IMR-90 (cell line): Measurements from ENCODE around the gene BAZ2B. TPM values are rescaled to one million over a fixed set of nuclear protein-coding genes. Genes with fewer than 3 reads are reported as not detected.

Source experiments
- ATAC-seq: fragments of 200-7000 bp; cut with Tn5 transposase; 2 replicates; pipeline ENCODE4 v1.9.1; 2020; ENCODE audit warnings: low read depth, mild to moderate bottlenecking, moderate library complexity
- BruUV-seq: library from RNA; stranded (reverse); fragments of 400-500 nt; replicated peaks from 2 replicates; lab custom pipeline; 2021; lab: Mats Ljungman, UMichigan
- CTCF ChIA-PET: fragments of 300-600 bp; formaldehyde crosslinking; extraction: SDS; loops from one replicate; lab custom pipeline; 2021; ENCODE audit warnings: antibody characterized with exemption; lab: Yijun Ruan, JAX
- POLR2A ChIA-PET: fragments of 300-600 bp; sonication (Branson Sonifier 250); formaldehyde crosslinking; loops from one replicate; lab custom pipeline; 2022; ENCODE audit warnings: antibody characterized with exemption; ENCODE audit not compliant: unreplicated experiment; lab: Charles Lee
- DNase-seq: peaks from one replicate; pipeline ENCODE4 v3.0.0; 2013
- H2AFZ ChIP-seq: replicated peaks from 2 replicates; pipeline ENCODE3; 2013; ENCODE audit warnings: low read length, mild to moderate bottlenecking; ENCODE audit not compliant: poor library complexity
- H2AK5ac ChIP-seq: 2 replicates; pipeline ENCODE4 v1.6.1; 2013; ENCODE audit warnings: low read depth, low read length, inconsistent platforms
- H2AK9ac ChIP-seq: replicated peaks from 2 replicates; pipeline ENCODE3; 2013; ENCODE audit warnings: mild to moderate bottlenecking, low read depth, low read length, moderate library complexity; ENCODE audit not compliant: poor library complexity
- H2BK120ac ChIP-seq: 2 replicates; pipeline ENCODE4 v1.6.1; 2013; ENCODE audit warnings: low read depth, low read length, inconsistent platforms
- H2BK15ac ChIP-seq: 3 replicates; pipeline ENCODE4 v1.6.1; 2013; ENCODE audit warnings: low read depth, low read length, inconsistent platforms
- H2BK20ac ChIP-seq: 2 replicates; pipeline ENCODE4 v1.6.1; 2013; ENCODE audit warnings: low read depth, mild to moderate bottlenecking, inconsistent platforms, low read length, moderate library complexity
- H2BK5ac ChIP-seq: 2 replicates; pipeline ENCODE4 v1.6.1; 2013; ENCODE audit warnings: mild to moderate bottlenecking, low read depth, low read length, inconsistent platforms; ENCODE audit not compliant: poor library complexity, severe bottlenecking
- H3K14ac ChIP-seq: replicated peaks from 2 replicates; pipeline ENCODE4 v1.6.1; 2013; ENCODE audit warnings: low read depth, low read length, inconsistent platforms
- H3K18ac ChIP-seq: 2 replicates; pipeline ENCODE4 v1.6.1; 2013; ENCODE audit warnings: low read depth, low read length, control low read depth
- H3K23ac ChIP-seq: 2 replicates; pipeline ENCODE4 v1.6.1; 2013; ENCODE audit warnings: low read depth, low read length, inconsistent platforms
- H3K27ac ChIP-seq: 2 replicates; pipeline ENCODE4 v1.5.1; 2013; ENCODE audit warnings: mild to moderate bottlenecking, control low read depth, low read length; ENCODE audit not compliant: insufficient read depth
- H3K27me3 ChIP-seq: 2 replicates; pipeline ENCODE4 v1.6.1; 2013; ENCODE audit warnings: low read length; ENCODE audit not compliant: control insufficient read depth, insufficient read depth
- H3K36me3 ChIP-seq: 2 replicates; pipeline ENCODE4 v1.6.1; 2013; ENCODE audit warnings: low read length, mixed read lengths; ENCODE audit not compliant: control insufficient read depth, insufficient read depth
- H3K4ac ChIP-seq: 2 replicates; pipeline ENCODE4 v1.6.1; 2013; ENCODE audit warnings: low read depth, low read length, inconsistent platforms
- H3K4me1 ChIP-seq: 2 replicates; pipeline ENCODE4 v1.6.1; 2013; ENCODE audit warnings: low read length, mixed read lengths; ENCODE audit not compliant: control insufficient read depth, insufficient read depth
- H3K4me2 ChIP-seq: 2 replicates; pipeline ENCODE4 v1.6.1; 2013; ENCODE audit warnings: low read depth, mild to moderate bottlenecking, control low read depth, low read length, moderate library complexity
- H3K4me3 ChIP-seq: 2 replicates; pipeline ENCODE4 v1.5.1; 2013; ENCODE audit warnings: low read depth, mild to moderate bottlenecking, control low read depth, low read length, moderate library complexity; ENCODE audit not compliant: insufficient read depth
- H3K56ac ChIP-seq: 2 replicates; pipeline ENCODE4 v1.6.1; 2013; ENCODE audit warnings: low read length, inconsistent platforms; ENCODE audit not compliant: insufficient read depth; ENCODE audit errors: extremely low read depth
- H3K79me1 ChIP-seq, 2 experiments: 2 replicates each; pipeline ENCODE4 v1.6.1; 2013; ENCODE audit warnings: low read length in 2 of 2, inconsistent platforms in 1 of 2, low read depth in 1 of 2
- H3K9ac ChIP-seq: 2 replicates; pipeline ENCODE4 v1.6.1; 2013; ENCODE audit warnings: low read depth, low read length, control low read depth
- H3K9me1 ChIP-seq: 2 replicates; pipeline ENCODE4 v1.6.1; 2013; ENCODE audit warnings: low read length, inconsistent platforms; ENCODE audit not compliant: insufficient read depth
- H3K9me3 ChIP-seq: 2 replicates; pipeline ENCODE4 v1.6.1; 2013; ENCODE audit warnings: low read length; ENCODE audit not compliant: control insufficient read depth, insufficient read depth
- H4K20me1 ChIP-seq: 2 replicates; pipeline ENCODE4 v1.6.1; 2013; ENCODE audit warnings: low read length, inconsistent platforms; ENCODE audit not compliant: insufficient read depth
- H4K5ac ChIP-seq: 2 replicates; pipeline ENCODE4 v1.6.1; 2013; ENCODE audit warnings: mild to moderate bottlenecking, low read depth, low read length, control low read depth
- H4K8ac ChIP-seq, 2 experiments: 2 replicates each; pipeline ENCODE4 v1.6.1; 2013; ENCODE audit warnings: low read depth in 2 of 2, low read length in 2 of 2, control low read depth in 1 of 2, inconsistent platforms in 1 of 2
- H4K91ac ChIP-seq: 2 replicates; pipeline ENCODE4 v1.6.1; 2013; ENCODE audit warnings: low read depth, low read length, inconsistent platforms; ENCODE audit not compliant: insufficient read depth
- POLR2A ChIP-seq: IDR thresholded peaks from 2 replicates; pipeline ENCODE4 v1.6.1; 2012; ENCODE audit warnings: mild to moderate bottlenecking, low read depth, low read length
- WGBS, 2 experiments: methylation state at CpG; one replicate each; pipeline versions ENCODE4 v1.1.5 to v1.1.7; 2013; ENCODE audit warnings: missing lambda C conversion rate in 2 of 2; ENCODE audit not compliant: insufficient read length in 1 of 2; ENCODE audit errors: extremely low coverage in 2 of 2; 5-methylcytosine and 5-hydroxymethylcytosine counted together
- dilution Hi-C: fragments of 300-500 bp; cut with HindIII; formaldehyde crosslinking; loops from one replicate; pipeline ENCODE4 v1.14.3; 2018; ENCODE audit warnings: low sequenced_read_pairs; ENCODE audit not compliant: unreplicated experiment
- in situ Hi-C: fragments of 300-500 bp; cut with MboI; formaldehyde crosslinking; loops from 3 replicates; pipeline ENCODE4 v1.14.3; 2019; ENCODE audit warnings: low sequenced_read_pairs, inconsistent platforms, mixed read lengths
- intact Hi-C: fragments of 100-400 bp; cut with micrococcal nuclease; formaldehyde crosslinking; loops from 2 replicates; pipeline ENCODE4 v1.10.0; 2022
- polyA plus RNA-seq, 3 experiments: library from polyadenylated mRNA; depleted of rRNA; stranded (reverse); fragments of >200 nt; gene quantifications; 2 replicates each; pipeline ENCODE4 v1.2.3, GENCODE V29; 2012; ENCODE audit warnings: low replicate concordance in 1 of 3
- total RNA-seq: library from RNA; depleted of rRNA; stranded (reverse); fragments of >200 nt; gene quantifications from 2 replicates; pipeline ENCODE4 v1.2.3, GENCODE V29; 2012
- TF ChIP-seq, protein P1 (sequence below): fragments of 150-350 bp; IDR thresholded peaks from 2 replicates; pipeline ENCODE4 v1.6.1; 2016; ENCODE audit warnings: low read depth, mild to moderate bottlenecking, low read length, moderate library complexity, borderline replicate concordance

Gene BAZ2B
- total and polyA plus RNA-seq, 2 of the 4 experiments (the other 2 are of a cell fraction), result 8.9 to 42.1 TPM

DNA sequence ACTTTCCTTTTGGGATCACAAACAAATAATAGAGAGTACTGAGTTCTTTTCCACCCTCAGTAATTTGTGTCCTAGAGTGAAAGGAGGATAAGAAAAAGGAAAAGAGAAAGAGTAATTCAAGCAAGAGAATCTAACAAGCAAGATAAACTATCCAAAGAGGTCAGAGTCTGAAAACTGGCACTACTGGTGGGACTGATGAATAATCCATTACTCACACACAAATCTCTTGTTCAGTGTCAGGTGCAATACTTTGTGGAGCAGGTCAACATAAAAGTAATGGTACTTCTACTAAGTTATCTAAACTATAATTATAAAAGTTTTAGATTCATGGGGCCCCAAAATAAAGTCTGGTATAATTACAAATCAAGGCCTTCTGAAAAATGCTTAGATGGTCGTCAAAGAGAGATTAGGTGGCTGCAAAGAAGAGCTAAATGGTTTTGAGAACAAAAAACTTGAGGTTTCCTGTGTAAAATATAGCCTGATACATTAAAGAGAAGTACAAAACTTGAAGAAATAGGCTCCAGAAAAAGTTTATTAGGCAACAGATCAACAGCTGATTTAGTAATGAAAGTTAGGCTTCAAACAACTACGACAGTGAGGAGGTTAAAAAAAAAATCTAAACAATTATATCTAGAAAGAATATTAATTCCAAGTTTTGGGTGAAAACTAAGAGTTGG, 109.4 kb downstream of the BAZ2B start:
- Histone ChIP-seq H4K8ac (no peak overlapping the region), H2BK120ac (no peak overlapping the region), H3K4me3 (no peak overlapping the region), H3K79me1 (peaks cover 8 to 9% of the 10 kb centered on the region in 2 experiments; a peak in 3 of 4 replicates), H3K4me1 (no peaks in the 10 kb centered on the region), H4K5ac (no peak overlapping the region), H3K4ac (no peak overlapping the region), H2AK5ac (no peak overlapping the region), H2BK15ac (no peak overlapping the region), H3K9me3 (no peaks in the 10 kb centered on the region), H3K27ac (no peak overlapping the region), H2BK20ac (no peak overlapping the region), H3K36me3 (no peaks in the 10 kb centered on the region), H3K23ac (no peak overlapping the region), H3K9ac (no peak overlapping the region), H2AK9ac (no peak overlapping the region), H3K18ac (no peak overlapping the region), H2AFZ (no peak overlapping the region), H3K56ac (no peak overlapping the region), H4K20me1 (peaks cover 3% of the 10 kb centered on the region; the same call in 1 of the 2 replicates), H3K27me3 (no peaks in the 10 kb centered on the region), H3K14ac (no peak overlapping the region), H4K91ac (no peak overlapping the region), H3K9me1 (no peaks in the 10 kb centered on the region), H2BK5ac (no peak overlapping the region), H3K4me2 (no peak overlapping the region)
- WGBS, 2 experiments, result 80% methylated on average over 1 of the region's 2 CpGs; no CpG with 5 or more reads in 1 of the 2 experiments
- TF ChIP-seq POLR2A, result no peak
- TF ChIP-seq, protein P1, sequence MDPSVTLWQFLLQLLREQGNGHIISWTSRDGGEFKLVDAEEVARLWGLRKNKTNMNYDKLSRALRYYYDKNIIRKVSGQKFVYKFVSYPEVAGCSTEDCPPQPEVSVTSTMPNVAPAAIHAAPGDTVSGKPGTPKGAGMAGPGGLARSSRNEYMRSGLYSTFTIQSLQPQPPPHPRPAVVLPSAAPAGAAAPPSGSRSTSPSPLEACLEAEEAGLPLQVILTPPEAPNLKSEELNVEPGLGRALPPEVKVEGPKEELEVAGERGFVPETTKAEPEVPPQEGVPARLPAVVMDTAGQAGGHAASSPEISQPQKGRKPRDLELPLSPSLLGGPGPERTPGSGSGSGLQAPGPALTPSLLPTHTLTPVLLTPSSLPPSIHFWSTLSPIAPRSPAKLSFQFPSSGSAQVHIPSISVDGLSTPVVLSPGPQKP, result no peak
- intact Hi-C loops, result no loop called here
- ChIA-PET CTCF (no interaction called here), POLR2A (interaction anchor here (0.6 kb wide), 1 partner anchor 108 kb away, joined by 5 read pairs; no protein-coding TSS in a partner anchor)
- dilution Hi-C loops, result no loop called here
- BruUV-seq, result no TSS peak
- ATAC-seq (no peak; the same call in 1 of the 2 replicates), DNase-seq (peak; percentile 54)
- in situ Hi-C loops, result no loop called here
